Neural progenitor cell (in vitro differentiated cells): Measurements from ENCODE around the gene HMOX1.

Experiments used
- EZH2 ChIP-seq: fragments of 200-600 bp; sonication (generic); IDR thresholded peaks from 2 replicates; pipeline ENCODE4 v1.6.1; 2017; ENCODE audit warnings: antibody characterized with exemption, mild to moderate bottlenecking, moderate library complexity
- EZH2phosphoT487 ChIP-seq: fragments of 200-600 bp; sonication (generic); IDR thresholded peaks from 2 replicates; pipeline ENCODE4 v1.6.1; 2017; ENCODE audit warnings: antibody characterized with exemption
- TF ChIP-seq, protein P1 (sequence below): fragments of 200-600 bp; sonication (generic); IDR thresholded peaks from 2 replicates; pipeline ENCODE4 v1.5.1; 2017; ENCODE audit warnings: antibody characterized with exemption, mild to moderate bottlenecking

DNA sequence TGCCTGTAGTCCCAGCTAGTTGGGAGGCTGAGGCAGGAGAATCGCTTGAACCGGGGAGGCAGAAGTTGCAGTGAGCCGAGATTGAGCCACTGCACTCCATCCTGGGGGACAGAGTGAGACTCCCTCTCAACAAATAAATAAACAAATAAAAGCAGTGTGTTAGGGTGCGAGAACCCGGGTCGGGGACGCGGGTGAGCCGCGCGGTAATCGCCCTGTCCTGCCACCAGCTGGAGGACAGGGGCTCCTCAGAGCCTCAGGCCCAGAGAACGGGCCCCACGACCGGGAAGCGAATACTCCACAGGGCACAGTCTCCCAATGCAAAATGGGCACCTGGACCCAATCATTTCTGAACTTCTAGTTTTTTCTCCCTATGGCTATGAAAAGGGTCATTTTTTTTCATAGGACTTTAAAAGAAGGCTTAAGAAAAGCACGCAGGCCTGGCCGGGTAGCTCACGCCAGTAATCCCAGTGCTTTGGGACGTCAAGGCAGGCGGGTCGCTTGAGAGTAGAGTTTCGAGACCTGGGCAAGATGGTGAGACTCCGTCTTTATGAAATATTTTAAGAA, 18.3 kb downstream of the HMOX1 start:
- TF ChIP-seq, protein P1, sequence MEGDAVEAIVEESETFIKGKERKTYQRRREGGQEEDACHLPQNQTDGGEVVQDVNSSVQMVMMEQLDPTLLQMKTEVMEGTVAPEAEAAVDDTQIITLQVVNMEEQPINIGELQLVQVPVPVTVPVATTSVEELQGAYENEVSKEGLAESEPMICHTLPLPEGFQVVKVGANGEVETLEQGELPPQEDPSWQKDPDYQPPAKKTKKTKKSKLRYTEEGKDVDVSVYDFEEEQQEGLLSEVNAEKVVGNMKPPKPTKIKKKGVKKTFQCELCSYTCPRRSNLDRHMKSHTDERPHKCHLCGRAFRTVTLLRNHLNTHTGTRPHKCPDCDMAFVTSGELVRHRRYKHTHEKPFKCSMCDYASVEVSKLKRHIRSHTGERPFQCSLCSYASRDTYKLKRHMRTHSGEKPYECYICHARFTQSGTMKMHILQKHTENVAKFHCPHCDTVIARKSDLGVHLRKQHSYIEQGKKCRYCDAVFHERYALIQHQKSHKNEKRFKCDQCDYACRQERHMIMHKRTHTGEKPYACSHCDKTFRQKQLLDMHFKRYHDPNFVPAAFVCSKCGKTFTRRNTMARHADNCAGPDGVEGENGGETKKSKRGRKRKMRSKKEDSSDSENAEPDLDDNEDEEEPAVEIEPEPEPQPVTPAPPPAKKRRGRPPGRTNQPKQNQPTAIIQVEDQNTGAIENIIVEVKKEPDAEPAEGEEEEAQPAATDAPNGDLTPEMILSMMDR: no peak
- no peak for TF ChIP-seq EZH2phosphoT487
- no peak for TF ChIP-seq EZH2
